ENCODE results near the gene RELCH.

DNA sequence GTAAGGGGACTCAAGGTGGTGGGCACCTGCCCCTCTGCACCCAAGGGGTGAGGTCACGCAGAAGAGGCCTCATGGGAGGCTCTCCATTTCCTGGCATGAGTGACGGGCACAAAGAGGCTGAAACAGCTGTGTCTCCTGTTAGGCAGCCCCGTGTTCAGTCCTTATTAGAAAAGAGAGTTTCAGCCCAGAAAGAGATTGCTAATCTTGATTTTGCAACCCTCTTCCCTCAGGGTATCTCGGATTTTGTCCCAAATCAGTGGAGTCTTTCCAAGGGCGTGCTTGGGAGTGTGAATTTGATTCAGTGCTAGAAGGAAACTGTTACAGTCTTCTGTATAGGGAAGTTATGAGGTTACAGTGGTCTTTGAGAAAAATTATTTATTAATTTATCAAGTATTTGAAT is 148.4 kb downstream of the RELCH start:
- TF ChIP-seq RFX5 (IDR thresholded peaks at IDR 0.05) (no peak), RNF2 (IDR thresholded peaks at IDR 0.05; ENCODE audit: borderline replicate concordance, low read depth) (no peak), ZFP36 (IDR thresholded peaks at IDR 0.05; ENCODE audit: borderline replicate concordance, partially characterized antibody) (no peak), TP53 (CRISPR knock-in tag; IDR thresholded peaks at IDR 0.05) (no peak), CTCF (IDR thresholded peaks at IDR 0.05) (no peak), HOXB5 (CRISPR knock-in tag; IDR thresholded peaks at IDR 0.05) (no peak), NR3C1 (IDR thresholded peaks at IDR 0.05) (no peak), FOSL2 (IDR thresholded peaks at IDR 0.05) (no peak), FOSL2 (CRISPR knock-in tag; IDR thresholded peaks at IDR 0.05) (no peak), HMGXB4 (CRISPR knock-in tag; IDR thresholded peaks at IDR 0.05; ENCODE audit: borderline replicate concordance) (no peak), MYC (IDR thresholded peaks at IDR 0.05; ENCODE audit: borderline replicate concordance, low read length) (no peak), POLR2A (IDR thresholded peaks at IDR 0.05; ENCODE audit: low read length) (no peak), BHLHE40 (IDR thresholded peaks at IDR 0.05; ENCODE audit: low read depth, low read length) (no peak)
- TF ChIP-seq, protein P1, sequence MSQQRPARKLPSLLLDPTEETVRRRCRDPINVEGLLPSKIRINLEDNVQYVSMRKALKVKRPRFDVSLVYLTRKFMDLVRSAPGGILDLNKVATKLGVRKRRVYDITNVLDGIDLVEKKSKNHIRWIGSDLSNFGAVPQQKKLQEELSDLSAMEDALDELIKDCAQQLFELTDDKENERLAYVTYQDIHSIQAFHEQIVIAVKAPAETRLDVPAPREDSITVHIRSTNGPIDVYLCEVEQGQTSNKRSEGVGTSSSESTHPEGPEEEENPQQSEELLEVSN (IDR thresholded peaks at IDR 0.05; ENCODE audit: borderline replicate concordance, low read depth) = no peak
- TF ChIP-seq, protein P2, sequence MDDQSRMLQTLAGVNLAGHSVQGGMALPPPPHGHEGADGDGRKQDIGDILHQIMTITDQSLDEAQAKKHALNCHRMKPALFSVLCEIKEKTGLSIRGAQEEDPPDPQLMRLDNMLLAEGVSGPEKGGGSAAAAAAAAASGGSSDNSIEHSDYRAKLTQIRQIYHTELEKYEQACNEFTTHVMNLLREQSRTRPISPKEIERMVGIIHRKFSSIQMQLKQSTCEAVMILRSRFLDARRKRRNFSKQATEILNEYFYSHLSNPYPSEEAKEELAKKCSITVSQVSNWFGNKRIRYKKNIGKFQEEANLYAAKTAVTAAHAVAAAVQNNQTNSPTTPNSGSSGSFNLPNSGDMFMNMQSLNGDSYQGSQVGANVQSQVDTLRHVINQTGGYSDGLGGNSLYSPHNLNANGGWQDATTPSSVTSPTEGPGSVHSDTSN (IDR thresholded peaks at IDR 0.05) = no peak

Data from A549 (cell line).